HG03342 (cell line): Measurements from ENCODE around the gene AP4M1.
"Not testable (repeated sequence)": the region's sequence is repeated elsewhere in the genome, so short reads cannot be mapped to it uniquely, and the experiment has no call there.

ENCODE experiments used
- ATAC-seq: cut with Tn5 transposase; IDR thresholded peaks from one replicate; pipeline ENCODE4 v1.9.1; 2021; ENCODE audit warnings: mild to moderate bottlenecking, moderate library complexity; ENCODE audit not compliant: unreplicated experiment

The AP4M1 gene

GRCh38 chr7:100130220-100130607 lies 28.8 kb downstream of the AP4M1 start:
- ATAC-seq = not testable (repeated sequence)

- no peak for ATAC-seq
These were observed 29.4 kb downstream of the AP4M1 start for GRCh38 chr7:100130608-100131453.

DNA sequence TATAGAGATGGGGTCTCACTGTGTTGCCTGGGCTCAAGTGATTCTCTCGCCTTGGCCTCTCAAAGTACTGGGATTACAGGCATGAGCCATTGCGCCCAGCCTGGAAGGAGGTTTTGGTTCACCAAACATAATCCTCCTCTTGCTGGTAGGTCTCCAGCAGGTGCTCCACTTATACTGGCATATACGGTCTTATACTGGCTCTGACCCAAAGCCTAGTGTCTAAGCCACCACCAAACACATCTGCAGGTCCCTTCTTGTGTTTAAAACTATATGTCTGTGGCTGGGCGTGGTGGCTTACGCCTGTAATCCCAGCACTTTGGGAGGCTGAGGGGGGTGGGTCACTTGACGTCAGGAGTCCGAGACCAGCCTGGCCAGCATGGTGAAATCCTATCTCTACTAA lies 30.7 kb downstream of the AP4M1 start:
- no peak for ATAC-seq

GRCh38 chr7:100132697-100133151 lies 31.3 kb downstream of the AP4M1 start:
- ATAC-seq = peak; percentile 54

- no peak for ATAC-seq
These were observed 36.7 kb downstream of the AP4M1 start for GRCh38 chr7:100137851-100138760.

- no peak for ATAC-seq
These were observed 40.1 kb downstream of the AP4M1 start for GRCh38 chr7:100141555-100141949.

DNA sequence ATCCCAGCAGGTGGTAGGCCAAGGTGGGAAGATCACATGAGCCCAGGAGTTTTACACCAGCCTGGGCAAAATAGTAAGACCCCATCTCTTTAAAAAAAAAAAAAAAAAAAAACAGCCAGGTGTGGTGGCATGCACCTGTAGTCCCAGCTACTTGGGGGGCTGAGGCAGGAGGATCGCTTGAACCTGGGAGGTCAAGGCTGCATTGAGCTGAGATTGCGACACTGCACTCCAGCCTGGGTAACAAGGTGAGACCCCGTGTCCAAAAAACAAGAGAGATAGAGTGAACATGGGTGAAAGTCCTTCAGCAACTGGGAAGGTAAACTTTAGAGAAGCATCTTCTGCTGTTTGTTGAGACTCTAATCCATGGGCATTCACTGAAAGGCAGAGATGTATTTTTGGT lies 41.0 kb downstream of the AP4M1 start:
- ATAC-seq = no peak

GRCh38 chr7:100146350-100146749 lies 44.9 kb downstream of the AP4M1 start:
- not testable (repeated sequence) for ATAC-seq

DNA sequence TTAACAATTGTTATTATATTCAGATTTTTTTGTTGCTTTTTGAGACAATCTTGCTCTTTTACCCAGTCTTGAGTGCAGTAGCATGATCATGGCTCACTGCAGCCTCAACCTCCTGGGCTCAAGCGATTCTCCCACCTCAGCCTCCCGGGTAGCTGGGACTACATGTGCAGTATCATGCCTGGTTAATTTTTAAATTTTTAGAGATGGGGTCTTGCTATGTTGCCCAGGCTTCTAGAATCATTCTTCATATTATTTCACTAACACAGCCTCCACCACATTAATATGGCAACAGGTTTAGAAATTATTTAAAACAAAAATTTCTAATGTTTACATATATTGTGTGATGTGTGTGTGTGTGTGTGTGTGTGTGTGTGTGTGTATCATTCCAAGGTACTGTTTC lies 45.8 kb downstream of the AP4M1 start:
- ATAC-seq = no peak

DNA sequence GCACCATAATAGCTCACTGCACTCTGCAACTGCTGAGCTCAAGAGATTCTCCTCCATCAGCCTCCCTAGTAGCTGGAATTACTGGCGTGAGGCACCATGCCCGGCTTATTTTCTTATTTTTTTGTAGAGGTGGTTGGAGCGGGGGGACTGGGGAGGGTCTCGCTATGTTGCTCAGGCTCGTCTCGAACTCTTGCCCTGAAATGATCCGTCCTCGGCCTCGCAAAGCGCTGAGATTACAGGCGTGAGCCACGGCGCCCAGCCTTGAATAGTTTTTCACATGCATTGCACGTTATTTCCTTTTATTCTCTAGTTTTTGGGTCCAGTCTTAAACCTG lies 46.7 kb downstream of the AP4M1 start:
- ATAC-seq = no peak

GRCh38 chr7:100148559-100149328 lies 47.3 kb downstream of the AP4M1 start, which contains the start of gene LAMTOR4:
Gene LAMTOR4 (plus strand): TSS chr7:100148918. CDS start chr7:100148973, 55 bp downstream.
- peak; percentile 96 for ATAC-seq

GRCh38 chr7:100152404-100152803 lies 51.0 kb downstream of the AP4M1 start:
- ATAC-seq = no peak

DNA sequence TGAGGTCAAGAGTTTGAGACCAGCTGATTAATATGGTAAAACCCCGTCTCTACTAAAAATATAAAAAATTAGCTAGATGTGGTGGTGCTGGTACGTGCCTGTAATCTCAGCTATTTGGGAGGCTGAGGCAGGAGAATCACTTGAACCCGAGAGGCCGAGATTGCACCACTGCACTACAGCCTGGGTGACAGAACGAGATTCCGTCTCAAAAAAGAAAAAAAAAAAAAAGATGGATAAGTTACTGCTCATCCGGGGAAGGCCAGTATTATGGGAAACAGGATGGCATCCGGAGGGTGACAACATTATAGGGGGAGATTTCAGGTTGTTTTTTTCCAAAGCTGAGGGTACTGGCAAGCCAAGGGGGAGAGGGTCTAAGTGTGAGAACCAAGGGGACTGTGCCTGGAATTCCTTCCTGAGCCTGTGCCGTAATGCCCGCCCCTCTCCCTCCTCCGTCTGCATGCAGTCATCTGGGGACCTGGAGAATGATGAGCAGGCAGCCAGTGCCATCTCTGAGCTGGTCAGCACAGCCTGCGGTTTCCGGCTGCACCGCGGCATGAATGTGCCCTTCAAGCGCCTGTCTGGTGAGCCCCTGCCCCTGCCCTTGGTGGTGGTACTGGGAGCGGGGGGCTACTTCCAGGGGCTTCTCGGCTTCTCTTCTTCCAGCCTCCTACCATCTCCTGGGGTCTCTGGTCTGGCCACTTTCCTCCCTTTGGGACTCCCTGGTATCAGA lies 51.7 kb downstream of the AP4M1 start:
- no peak for ATAC-seq

DNA sequence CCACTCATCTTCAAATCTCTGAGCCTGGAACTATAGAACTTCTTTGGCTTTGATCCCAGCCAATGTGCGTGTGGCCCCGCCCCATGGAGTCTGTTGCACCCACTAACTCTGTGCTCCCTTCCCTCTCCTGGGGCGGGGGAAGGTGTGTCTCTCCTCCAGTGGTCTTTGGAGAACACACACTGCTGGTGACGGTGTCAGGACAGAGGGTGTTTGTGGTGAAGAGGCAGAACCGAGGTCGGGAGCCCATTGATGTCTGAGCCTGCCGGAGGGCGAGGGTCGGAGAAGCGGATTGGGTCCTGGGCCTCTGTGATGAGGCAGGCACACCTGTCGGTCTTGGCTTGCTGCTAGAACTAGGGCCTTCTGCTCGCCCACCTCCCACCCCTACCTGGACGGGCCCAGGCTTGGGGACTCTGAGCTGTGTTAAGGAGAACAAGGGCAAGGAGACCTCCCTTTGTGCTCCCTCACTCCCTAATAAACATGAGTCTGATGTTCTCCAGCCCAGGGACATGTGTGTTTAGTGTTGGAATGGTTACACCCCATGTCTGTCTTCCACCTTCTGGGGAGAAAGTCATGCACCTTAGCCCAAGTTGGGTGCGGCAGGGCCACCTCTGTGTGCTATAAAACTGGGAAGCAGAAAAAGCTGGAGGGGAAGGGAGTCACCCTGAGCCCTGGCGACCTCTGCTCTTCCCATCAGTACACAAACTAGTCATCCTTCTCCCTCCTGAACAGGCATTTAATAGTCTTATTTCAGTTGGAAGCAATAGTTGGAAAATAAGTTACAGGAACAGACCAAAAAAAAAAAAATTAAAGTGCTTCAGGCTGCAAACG lies 52.5 kb downstream of the AP4M1 start:
- ATAC-seq = no peak

DNA sequence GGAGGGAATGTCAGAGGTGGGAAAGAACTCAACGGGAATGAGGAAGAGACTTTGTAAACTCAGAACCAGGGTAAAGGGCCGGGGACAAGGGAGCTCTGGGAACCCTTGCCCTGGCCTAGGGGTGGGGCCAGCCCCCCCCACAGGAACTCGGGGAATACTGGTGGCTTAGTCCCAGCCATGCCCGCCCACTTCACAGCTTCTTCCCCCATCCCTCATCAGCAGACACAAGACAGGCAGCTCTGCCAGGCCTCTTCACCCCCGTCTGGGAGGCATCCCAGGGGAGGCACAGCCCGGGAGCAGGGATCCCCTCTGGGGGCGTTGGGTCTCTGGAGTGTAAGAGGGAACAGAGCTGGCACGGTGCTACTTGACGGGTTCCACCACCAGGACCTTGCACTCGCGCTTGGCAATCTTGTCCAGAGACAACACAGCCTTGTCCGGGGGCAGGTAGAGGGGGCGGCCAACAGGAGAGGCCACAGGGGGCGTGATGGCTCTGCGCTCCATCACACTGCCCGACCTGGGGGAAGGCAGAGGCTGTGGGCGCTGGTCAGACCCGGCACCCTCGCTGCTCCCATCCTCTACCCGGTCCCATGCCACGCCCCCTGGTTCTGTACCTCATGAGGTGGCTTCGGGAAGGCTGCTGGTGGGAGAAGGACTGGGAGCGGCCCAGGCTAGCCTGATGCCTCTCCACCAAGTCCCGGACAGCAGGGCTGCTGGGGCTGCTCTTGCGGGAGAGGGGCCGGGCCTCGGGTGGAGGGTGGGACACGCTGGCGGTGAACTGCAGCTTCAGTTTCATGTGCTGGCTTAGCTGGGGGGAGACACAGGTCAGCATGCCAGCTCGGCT lies 53.4 kb downstream of the AP4M1 start:
- ATAC-seq = no peak

DNA sequence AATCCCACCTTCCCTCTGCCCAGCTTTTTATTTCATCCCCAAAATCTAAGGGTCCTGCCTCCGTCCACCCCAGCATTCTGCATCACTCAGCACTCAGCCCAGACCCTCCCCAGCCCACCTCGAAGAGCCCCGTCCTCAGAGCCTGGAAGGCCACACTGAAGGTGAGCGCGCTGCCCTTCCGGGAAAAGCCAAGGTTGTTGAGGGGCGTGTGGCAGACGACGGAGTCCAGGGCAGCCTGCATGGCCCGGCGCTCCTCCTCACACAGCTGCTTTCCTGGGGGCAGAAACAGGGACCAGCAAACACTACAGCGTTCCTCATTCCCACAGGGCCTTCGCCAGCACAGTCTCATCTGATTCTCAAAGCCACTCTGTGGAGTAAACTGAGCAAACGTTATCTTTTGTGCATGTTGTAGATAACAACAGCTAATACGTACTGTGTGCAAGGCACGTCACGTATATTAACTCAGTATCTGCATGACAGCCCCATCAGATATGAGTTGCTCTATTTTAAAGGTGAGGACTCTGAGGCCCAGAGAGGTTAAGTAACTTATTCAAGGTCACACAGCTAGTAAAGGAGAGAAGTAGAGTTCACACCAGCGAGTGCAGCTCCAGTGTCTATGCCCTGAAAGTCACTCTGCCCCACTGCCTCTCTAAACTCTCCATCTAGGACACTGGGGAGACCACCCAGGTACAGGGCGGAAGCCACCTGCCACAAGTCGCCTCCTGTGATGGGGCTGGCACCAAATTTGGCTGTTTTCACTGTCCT lies 54.3 kb downstream of the AP4M1 start:
- ATAC-seq = no peak

GRCh38 chr7:100156331-100157068 lies 55.1 kb downstream of the AP4M1 start:
- ATAC-seq = no peak
